Mucosa of descending colon (tissue), 3 donors: ENCODE data around the gene CENPA. TPM values are rescaled to one million over a fixed set of nuclear protein-coding genes. Genes with fewer than 3 reads are reported as not detected.
"Not testable (repeated sequence)": the region's sequence is repeated elsewhere in the genome, so short reads cannot be mapped to it uniquely, and the experiment has no call there.

ENCODE experiments used
- ATAC-seq: fragments of 200-7000 bp; cut with Tn5 transposase; one replicate; pipeline ENCODE4 v1.9.1; 2020; ENCODE audit warnings: mild to moderate bottlenecking, moderate library complexity
- DNase-seq, 3 donors: peaks; one replicate each; pipeline ENCODE4 v3.0.0-alpha.2; 2020
- H3K36me3 ChIP-seq: fragments of 200-600 bp; one replicate; pipeline ENCODE4 v1.8.0; 2021; ENCODE audit warnings: low read depth, mild to moderate bottlenecking
- H3K4me1 ChIP-seq: fragments of 200-600 bp; one replicate; pipeline ENCODE4 v1.8.0; 2021; ENCODE audit warnings: low read depth, mild to moderate bottlenecking
- H3K4me3 ChIP-seq: fragments of 200-600 bp; one replicate; pipeline ENCODE4 v1.8.0; 2021; ENCODE audit warnings: mild to moderate bottlenecking
- H3K9me3 ChIP-seq: fragments of 200-600 bp; one replicate; pipeline ENCODE4 v1.8.0; 2021; ENCODE audit warnings: mild to moderate bottlenecking
- CTCF ChIP-seq: fragments of 200-600 bp; IDR thresholded peaks from one replicate; pipeline ENCODE4 v1.8.0; 2022; ENCODE audit warnings: antibody characterized with exemption, mild to moderate bottlenecking
- intact Hi-C, 2 donors: fragments of 100-400 bp; cut with DNase I in 1 of 2; cut with micrococcal nuclease in 1 of 2; formaldehyde crosslinking; loops; one replicate each; pipeline versions ENCODE4 v1.11.0 to v1.11.1; 2022; cut with DNase I, micrococcal nuclease
- total RNA-seq, 3 donors: library from RNA; stranded (reverse); fragmentation: NEBNext Ultra II Directional in 2 of 3; extraction: Animal tissue kit (Norgen Biotek cat#: 25700) in 2 of 3; gene quantifications; one replicate each; pipeline versions ENCODE4 v1.2.1 to v1.2.4, GENCODE V29; 2021 to 2023
- donor health status: DM: no; HTN: no; CAD: no; lungs with moderate emphysema.
- donor health status: DM: no; HTN: no; CAD: no.
- donor health status: DM: no; HTN: yes; CAD: no.

CENPA gene
- total RNA-seq, 3 donors from 2014 or later = 1.0 to 10.1 (median 1.7) TPM

GRCh38 chr2:26811791-26812694 is 26.2 kb downstream of the CENPA start:
- DNase-seq = no peak
- no peak for TF ChIP-seq CTCF
- no peak overlapping the region for H3K4me3 ChIP-seq
- H3K36me3 ChIP-seq = no peaks in the 10 kb centered on the region
- no peaks in the 10 kb centered on the region for H3K9me3 ChIP-seq
- intact Hi-C loops = no loop called here
- H3K4me1 ChIP-seq = no peaks in the 10 kb centered on the region
- ATAC-seq = no peak

- Histone ChIP-seq H3K4me3 (no peak overlapping the region), H3K9me3 (no peaks in the 10 kb centered on the region), H3K4me1 (no peaks in the 10 kb centered on the region), H3K36me3 (no peaks in the 10 kb centered on the region)
- intact Hi-C loops = no loop called here
- TF ChIP-seq CTCF = no peak
- no peak for ATAC-seq
- no peak for DNase-seq
These were observed 26.9 kb downstream of the CENPA start for GRCh38 chr2:26812731-26813130.

- intact Hi-C loops, ATAC-seq, H3K36me3 ChIP-seq, H3K9me3 ChIP-seq, H3K4me1 ChIP-seq, H3K4me3 ChIP-seq, DNase-seq: not testable (repeated sequence)
These were observed 28.4 kb downstream of the CENPA start for GRCh38 chr2:26814072-26814765.

GRCh38 chr2:26816893-26817292 is 31.0 kb downstream of the CENPA start:
- Histone ChIP-seq H3K4me3 (no peak overlapping the region), H3K36me3 (no peaks in the 10 kb centered on the region), H3K9me3 (no peaks in the 10 kb centered on the region), H3K4me1 (no peaks in the 10 kb centered on the region)
- ATAC-seq = peak; percentile 89
- intact Hi-C loops = no loop called here
- DNase-seq = peak in 2 of 3 donors; percentile 31 to 61
- no peak for TF ChIP-seq CTCF

- no peak for ATAC-seq
These were observed 32.4 kb downstream of the CENPA start for GRCh38 chr2:26818255-26818654.

More at GRCh38 chr2:26818255-26818654, 32.4 kb downstream of the CENPA start:
- Histone ChIP-seq H3K9me3 (no peaks in the 10 kb centered on the region), H3K36me3 (no peaks in the 10 kb centered on the region), H3K4me1 (no peaks in the 10 kb centered on the region), H3K4me3 (no peak overlapping the region)
- TF ChIP-seq CTCF = no peak
- intact Hi-C loops = no loop called here
- no peak for DNase-seq
